ENCODE measurements around the gene ULK4. TPM values are rescaled to one million over a fixed set of nuclear protein-coding genes. Genes with fewer than 3 reads are reported as not detected.

Gene ULK4
- total RNA-seq, 4 donors from 2014 or later = 15.8 to 20.6 (median 16.3) TPM

DNA sequence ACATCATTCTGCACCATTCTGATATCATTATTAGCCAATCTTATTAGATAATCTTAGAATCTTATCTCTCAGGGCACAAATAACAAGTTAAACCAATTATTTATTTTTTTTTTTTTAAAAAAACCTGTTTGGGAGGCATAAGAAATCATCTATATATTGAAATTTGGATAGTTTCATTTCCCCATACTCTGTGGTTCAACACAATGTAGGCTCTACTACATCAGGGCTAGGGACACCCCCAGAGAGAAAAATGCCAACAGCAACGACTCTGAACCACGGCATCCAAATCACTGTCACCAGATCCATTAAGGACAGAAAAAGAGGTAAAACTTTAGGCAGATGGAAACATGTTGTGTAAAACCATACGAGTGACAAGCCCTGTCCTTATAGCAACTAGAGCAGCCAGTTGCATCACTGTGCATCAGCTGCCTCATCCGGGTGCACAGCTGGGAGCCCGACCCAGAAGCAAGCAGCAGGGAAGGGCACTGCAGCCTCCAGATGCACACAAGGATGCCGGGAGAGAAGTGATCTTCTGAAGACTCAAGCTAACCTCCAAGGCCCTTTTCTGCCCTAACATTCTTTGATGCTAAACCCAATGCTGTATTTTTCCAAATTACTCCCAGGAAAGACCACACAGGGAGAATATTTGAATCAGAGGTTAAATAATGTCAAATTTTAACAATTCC is 381.5 kb downstream of the ULK4 start:
- no peak for ATAC-seq (ENCODE audit: low FRiP score)
- no peak for DNase-seq (ENCODE audit: low spot score)
- TF ChIP-seq, protein P1, sequence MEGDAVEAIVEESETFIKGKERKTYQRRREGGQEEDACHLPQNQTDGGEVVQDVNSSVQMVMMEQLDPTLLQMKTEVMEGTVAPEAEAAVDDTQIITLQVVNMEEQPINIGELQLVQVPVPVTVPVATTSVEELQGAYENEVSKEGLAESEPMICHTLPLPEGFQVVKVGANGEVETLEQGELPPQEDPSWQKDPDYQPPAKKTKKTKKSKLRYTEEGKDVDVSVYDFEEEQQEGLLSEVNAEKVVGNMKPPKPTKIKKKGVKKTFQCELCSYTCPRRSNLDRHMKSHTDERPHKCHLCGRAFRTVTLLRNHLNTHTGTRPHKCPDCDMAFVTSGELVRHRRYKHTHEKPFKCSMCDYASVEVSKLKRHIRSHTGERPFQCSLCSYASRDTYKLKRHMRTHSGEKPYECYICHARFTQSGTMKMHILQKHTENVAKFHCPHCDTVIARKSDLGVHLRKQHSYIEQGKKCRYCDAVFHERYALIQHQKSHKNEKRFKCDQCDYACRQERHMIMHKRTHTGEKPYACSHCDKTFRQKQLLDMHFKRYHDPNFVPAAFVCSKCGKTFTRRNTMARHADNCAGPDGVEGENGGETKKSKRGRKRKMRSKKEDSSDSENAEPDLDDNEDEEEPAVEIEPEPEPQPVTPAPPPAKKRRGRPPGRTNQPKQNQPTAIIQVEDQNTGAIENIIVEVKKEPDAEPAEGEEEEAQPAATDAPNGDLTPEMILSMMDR (IDR thresholded peaks at IDR 0.05) = no peak

DNA sequence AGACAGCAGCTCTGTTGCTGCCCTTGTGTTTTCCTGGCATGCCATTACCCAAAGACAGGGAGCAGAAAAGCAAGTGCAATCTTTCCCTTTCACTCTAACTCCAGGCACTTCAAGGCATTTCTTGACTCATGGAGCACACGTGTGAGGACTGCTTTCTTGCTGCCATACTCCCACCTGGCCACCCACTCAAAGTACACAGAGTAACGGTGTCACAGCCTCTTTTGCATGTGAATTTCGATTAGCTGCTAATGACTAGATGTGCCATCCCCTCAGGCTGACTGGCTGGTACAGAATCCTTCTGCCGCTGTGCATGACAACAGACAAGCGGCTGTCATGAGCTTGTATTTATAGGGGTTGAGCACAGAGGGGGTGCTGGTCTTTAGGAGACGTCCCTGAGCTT is 382.0 kb downstream of the ULK4 start:
- TF ChIP-seq, protein P1 (IDR thresholded peaks at IDR 0.05) = no peak
- ATAC-seq (ENCODE audit: low FRiP score) = no peak
- no peak for DNase-seq (ENCODE audit: low spot score)

DNA sequence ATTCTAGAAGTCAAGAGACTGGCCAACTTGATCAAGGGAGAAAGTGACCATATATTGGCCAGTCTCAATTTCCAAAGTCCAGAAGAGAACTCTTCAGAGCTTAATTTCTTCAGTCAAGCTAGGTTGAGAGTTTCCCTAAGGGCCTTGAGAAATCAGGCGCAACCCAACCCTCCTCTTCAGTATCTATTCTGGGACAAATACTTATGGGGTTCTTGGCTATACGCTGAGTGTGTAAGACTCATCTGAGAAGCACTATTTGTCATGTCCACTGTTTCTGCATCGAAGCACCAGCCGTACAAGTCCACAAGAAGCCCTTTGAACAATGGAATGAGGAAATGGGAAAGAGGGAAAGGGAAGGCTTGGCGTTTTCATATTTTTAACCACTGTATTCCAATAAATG is 383.1 kb downstream of the ULK4 start:
- DNase-seq (ENCODE audit: low spot score) = no peak
- ATAC-seq (ENCODE audit: low FRiP score) = no peak
- TF ChIP-seq, protein P1 (IDR thresholded peaks at IDR 0.05) = no peak

GRCh38 chr3:41575724-41576123 is 386.2 kb downstream of the ULK4 start:
- ATAC-seq (ENCODE audit: low FRiP score) (no peak), DNase-seq (ENCODE audit: low spot score) (no peak)
- TF ChIP-seq, protein P1 (IDR thresholded peaks at IDR 0.05) = no peak

DNA sequence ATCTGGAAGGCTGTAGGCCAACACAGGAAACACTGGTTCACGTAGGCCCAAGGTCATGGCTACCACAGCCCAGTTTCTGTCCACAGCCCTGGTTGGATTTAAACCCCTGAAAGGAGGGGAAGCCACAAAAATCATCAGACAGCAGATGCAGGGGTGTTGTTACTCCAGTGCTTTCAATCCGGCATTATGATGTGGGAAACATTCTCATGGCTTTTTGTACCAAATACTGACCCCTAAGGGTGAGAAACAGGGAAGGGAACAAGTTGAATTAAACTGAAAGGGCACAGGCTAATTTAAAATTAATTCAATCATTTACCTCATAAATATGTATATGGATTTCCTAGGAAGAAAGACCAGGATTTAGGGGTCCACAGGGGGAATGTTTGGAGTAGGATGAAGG is 387.0 kb downstream of the ULK4 start:
- no peak for ATAC-seq (ENCODE audit: low FRiP score)
- TF ChIP-seq, protein P1 (IDR thresholded peaks at IDR 0.05) = no peak
- no peak for DNase-seq (ENCODE audit: low spot score)

DNA sequence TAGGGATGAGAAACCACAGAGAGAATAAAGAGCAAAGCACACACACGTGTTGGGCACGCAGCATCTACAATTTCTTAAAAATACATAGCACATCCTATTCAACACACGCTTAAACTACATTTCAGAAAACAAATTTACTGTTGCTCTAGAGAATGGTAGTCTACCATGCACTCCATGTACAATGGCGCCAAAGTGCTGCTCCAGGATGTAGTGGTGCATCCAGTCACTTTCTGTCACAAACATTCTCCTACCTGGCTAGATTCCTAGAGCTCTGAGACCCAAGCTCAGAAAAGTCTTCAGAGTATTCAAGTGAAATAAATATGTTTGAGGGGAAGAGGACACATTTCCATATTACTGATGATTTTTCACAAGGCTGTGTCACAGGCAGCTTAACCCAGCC is 388.3 kb downstream of the ULK4 start:
- TF ChIP-seq, protein P1 (IDR thresholded peaks at IDR 0.05) = no peak
- ATAC-seq (ENCODE audit: low FRiP score) (no peak), DNase-seq (ENCODE audit: low spot score) (no peak)

- TF ChIP-seq, protein P1 (IDR thresholded peaks at IDR 0.05) = no peak
- DNase-seq (ENCODE audit: low spot score) (no peak), ATAC-seq (ENCODE audit: low FRiP score) (no peak)
These were observed 389.8 kb downstream of the ULK4 start for GRCh38 chr3:41572092-41572491.

Data from omental fat pad (tissue), 4 donors.